Measurements from ENCODE around the gene CACNA2D1. TPM values are rescaled to one million over a fixed set of nuclear protein-coding genes. Genes with fewer than 3 reads are reported as not detected.

The CACNA2D1 gene
- total RNA-seq, 1 experiment from 2014 or later, result 36.2 TPM

DNA sequence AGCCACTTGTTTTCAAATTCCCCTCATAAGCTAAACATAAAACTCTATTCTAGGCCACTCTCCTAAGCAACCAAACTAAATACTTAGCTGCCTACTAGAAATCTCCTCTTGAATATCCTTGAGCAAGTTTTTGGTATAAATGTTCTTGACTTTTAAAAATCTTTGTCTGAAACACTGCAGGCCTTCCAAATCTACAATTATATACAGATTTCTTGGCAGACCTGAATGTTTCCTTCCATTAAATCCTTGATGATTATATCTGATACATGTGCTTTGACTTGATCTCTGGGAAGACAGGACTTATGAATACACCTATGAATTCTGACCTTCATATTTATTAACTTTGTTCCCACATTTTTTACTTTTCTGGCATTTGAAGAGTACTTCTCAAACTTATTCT is 314.5 kb downstream of the CACNA2D1 start:
- H3K9ac ChIP-seq (ENCODE audit: extremely low read depth, insufficient read length, low read length), result no peak overlapping the region
- no peak overlapping the region for H2BK12ac ChIP-seq (ENCODE audit: insufficient read length, low read depth, low read length)
- H3K9me3 ChIP-seq (ENCODE audit: control insufficient read depth, low read depth, low read length), result no peaks in the 10 kb centered on the region
- no peaks in the 10 kb centered on the region for H3K27me3 ChIP-seq (ENCODE audit: insufficient read depth, low read length)
- no peak overlapping the region for H3K18ac ChIP-seq (ENCODE audit: insufficient read length, low read depth, low read length)
- H3K27ac ChIP-seq (ENCODE audit: insufficient read length, low read depth, low read length), result no peak overlapping the region
- no peaks in the 10 kb centered on the region for H3K79me2 ChIP-seq (ENCODE audit: insufficient read depth, low read length)
- H2AFZ ChIP-seq (ENCODE audit: low read length), result no peak overlapping the region
- no peak overlapping the region for H3K14ac ChIP-seq (ENCODE audit: insufficient read depth, low read length)
- H4K5ac ChIP-seq (ENCODE audit: insufficient read length, low read depth, low read length), result no peak overlapping the region
- H3K27ac Mint-ChIP-seq, result no peak overlapping the region
- DNase-seq, result no peak
- no peaks in the 10 kb centered on the region for H3K27me3 Mint-ChIP-seq (ENCODE audit: low read depth)
- no peak overlapping the region for H4K91ac ChIP-seq (ENCODE audit: insufficient read length, low read depth, low read length)
- H3T11ph ChIP-seq (ENCODE audit: low read length), result no peak overlapping the region
- H2AK5ac ChIP-seq (ENCODE audit: insufficient read length, low read length), result no peak overlapping the region
- no peak overlapping the region for H2BK5ac ChIP-seq (ENCODE audit: insufficient read length, low read length)
- no peak overlapping the region for H2BK20ac ChIP-seq (ENCODE audit: low read depth, low read length, poor library complexity, severe bottlenecking)
- H3K4me1 Mint-ChIP-seq, result no peaks in the 10 kb centered on the region
- H3K79me1 ChIP-seq (ENCODE audit: insufficient read depth, low read depth, low read length, poor library complexity, severe bottlenecking), result no peaks in the 10 kb centered on the region
- no peak overlapping the region for H2BK120ac ChIP-seq (ENCODE audit: low read depth, low read length, poor library complexity, severe bottlenecking)
- TF ChIP-seq, protein P1, sequence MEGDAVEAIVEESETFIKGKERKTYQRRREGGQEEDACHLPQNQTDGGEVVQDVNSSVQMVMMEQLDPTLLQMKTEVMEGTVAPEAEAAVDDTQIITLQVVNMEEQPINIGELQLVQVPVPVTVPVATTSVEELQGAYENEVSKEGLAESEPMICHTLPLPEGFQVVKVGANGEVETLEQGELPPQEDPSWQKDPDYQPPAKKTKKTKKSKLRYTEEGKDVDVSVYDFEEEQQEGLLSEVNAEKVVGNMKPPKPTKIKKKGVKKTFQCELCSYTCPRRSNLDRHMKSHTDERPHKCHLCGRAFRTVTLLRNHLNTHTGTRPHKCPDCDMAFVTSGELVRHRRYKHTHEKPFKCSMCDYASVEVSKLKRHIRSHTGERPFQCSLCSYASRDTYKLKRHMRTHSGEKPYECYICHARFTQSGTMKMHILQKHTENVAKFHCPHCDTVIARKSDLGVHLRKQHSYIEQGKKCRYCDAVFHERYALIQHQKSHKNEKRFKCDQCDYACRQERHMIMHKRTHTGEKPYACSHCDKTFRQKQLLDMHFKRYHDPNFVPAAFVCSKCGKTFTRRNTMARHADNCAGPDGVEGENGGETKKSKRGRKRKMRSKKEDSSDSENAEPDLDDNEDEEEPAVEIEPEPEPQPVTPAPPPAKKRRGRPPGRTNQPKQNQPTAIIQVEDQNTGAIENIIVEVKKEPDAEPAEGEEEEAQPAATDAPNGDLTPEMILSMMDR (conservative IDR thresholded peaks at IDR 0.05), result no peak
- H3K36me3 Mint-ChIP-seq (ENCODE audit: insufficient read depth in 1 of 3, low read depth in 3 of 3), result peaks cover 14 to 19% (median 15%) of the 10 kb centered on the region in 3 experiments
- no peak overlapping the region for H3K23ac ChIP-seq (ENCODE audit: insufficient read length, low read depth, low read length)
- peaks cover 12 to 15% of the 10 kb centered on the region in 2 experiments; a peak in 4 of 5 replicates for H3K9me3 Mint-ChIP-seq
- H4K20me1 ChIP-seq (ENCODE audit: control insufficient read depth, insufficient read depth, insufficient read length), result no peaks in the 10 kb centered on the region
- no peaks in the 10 kb centered on the region for H3K4me1 ChIP-seq (ENCODE audit: insufficient read depth, low read length)
- H3K4me2 ChIP-seq (ENCODE audit: insufficient read depth, insufficient read length, low read length), result no peak overlapping the region
- no peak overlapping the region for H4K8ac ChIP-seq (replicated peaks; ENCODE audit: insufficient read length, low read depth, low read length)
- H3K56ac ChIP-seq (ENCODE audit: insufficient read length, low read depth, low read length), result no peak overlapping the region
- no peak overlapping the region for H3K4me3 Mint-ChIP-seq
- H3K4ac ChIP-seq (ENCODE audit: low read depth, low read length), result no peak overlapping the region
- no peak overlapping the region for H2BK15ac ChIP-seq (ENCODE audit: low read depth, low read length)
- no peaks in the 10 kb centered on the region for H3K23me2 ChIP-seq (ENCODE audit: insufficient read length, low read depth, low read length, poor library complexity, severe bottlenecking)
